Endothelial cell of umbilical vein (primary cell): Measurements from ENCODE around the gene PLCB4. TPM values are rescaled to one million over a fixed set of nuclear protein-coding genes. Genes with fewer than 3 reads are reported as not detected.
"Not testable (repeated sequence)": the region's sequence is repeated elsewhere in the genome, so short reads cannot be mapped to it uniquely, and the experiment has no call there.

Source experiments
- BruUV-seq: library from RNA; stranded (reverse); fragments of 400-500 nt; replicated peaks from 2 replicates; lab custom pipeline; 2021; lab: Mats Ljungman, UMichigan
- CTCF ChIA-PET: fragments of 300-600, 350-600 bp; sonication (Branson Sonifier 250); formaldehyde crosslinking; loops from one replicate; lab custom pipeline; 2021; ENCODE audit warnings: antibody characterized with exemption, inconsistent platforms; lab: Charles Lee
- POLR2A ChIA-PET: fragments of 300-600, 350-600 bp; sonication (Branson Sonifier 250); formaldehyde crosslinking; loops from one replicate; lab custom pipeline; 2021; ENCODE audit warnings: antibody characterized with exemption, inconsistent platforms; lab: Charles Lee
- DNase-seq: peaks from one replicate; pipeline ENCODE4 v3.0.0-alpha.2; 2011; ENCODE audit warnings: low read depth, low spot score
- FAIRE-seq: peaks from 2 replicates; lab custom pipeline; 2011; peaks lifted over from hg19 to GRCh38; lab: Jason Lieb, UNC
- H2AFZ ChIP-seq: 2 replicates; pipeline ENCODE4 v1.6.0; 2012; ENCODE audit warnings: low read depth, low read length, control low read depth, inconsistent platforms
- H3K27ac ChIP-seq: 2 replicates; pipeline ENCODE4 v1.5.1; 2011; ENCODE audit warnings: low read depth, mild to moderate bottlenecking, control low read depth, low read length, moderate library complexity; ENCODE audit not compliant: insufficient read depth
- H3K27me3 ChIP-seq, 2 experiments: 2 replicates each; pipeline versions ENCODE4 v1.6.0 to v1.6.1; 2011; ENCODE audit warnings: low read length in 2 of 2, mixed read lengths in 1 of 2; ENCODE audit not compliant: control insufficient read depth in 2 of 2, insufficient read depth in 2 of 2
- H3K36me3 ChIP-seq, 2 experiments: 2 replicates in 1 of 2; 3 replicates in 1 of 2; pipeline ENCODE4 v1.5.1; 2011; ENCODE audit warnings: low read length in 2 of 2, mild to moderate bottlenecking in 1 of 2, moderate library complexity in 1 of 2; ENCODE audit not compliant: control insufficient read depth in 2 of 2, insufficient read depth in 2 of 2; ENCODE audit errors: extremely low read depth in 1 of 2
- H3K4me1 ChIP-seq: 3 replicates; pipeline ENCODE4 v1.5.1; 2011; ENCODE audit warnings: mild to moderate bottlenecking, low read length; ENCODE audit not compliant: control insufficient read depth, insufficient read depth; ENCODE audit errors: extremely low read depth
- H3K4me2 ChIP-seq: 2 replicates; pipeline ENCODE4 v1.6.1; 2011; ENCODE audit warnings: low read length, control low read depth, mixed read lengths; ENCODE audit not compliant: insufficient read depth
- H3K4me3 ChIP-seq, 3 experiments: fragments of 200-600 bp in 1 of 3; sonication (generic), shearing (Covaris generic) in 1 of 3; replicated peaks in 1 of 3; 2 replicates each; pipeline ENCODE4 v1.5.1; 2011 to 2016; ENCODE audit warnings: control low read depth in 3 of 3, low read length in 3 of 3, mild to moderate bottlenecking in 2 of 3, inconsistent platforms in 1 of 3, low read depth in 1 of 3, moderate library complexity in 1 of 3; ENCODE audit not compliant: insufficient read depth in 1 of 3
- H3K79me2 ChIP-seq: 2 replicates; pipeline ENCODE4 v1.6.0; 2012; ENCODE audit warnings: low read length, inconsistent platforms; ENCODE audit not compliant: control insufficient read depth, insufficient read depth
- H3K9ac ChIP-seq: replicated peaks from 2 replicates; pipeline ENCODE3; 2011; ENCODE audit warnings: low read length, control low read depth; ENCODE audit not compliant: insufficient read depth; ENCODE audit errors: extremely low read depth
- H3K9me1 ChIP-seq: replicated peaks from 3 replicates; pipeline ENCODE4 v1.6.0; 2011; ENCODE audit warnings: mild to moderate bottlenecking, low read length; ENCODE audit not compliant: control insufficient read depth, insufficient read depth; ENCODE audit errors: extremely low read depth
- H3K9me3 ChIP-seq: replicated peaks from 2 replicates; pipeline ENCODE4 v1.5.1; 2012; ENCODE audit warnings: low read length, inconsistent platforms; ENCODE audit not compliant: control insufficient read depth, insufficient read depth
- H4K20me1 ChIP-seq: replicated peaks from 2 replicates; pipeline ENCODE3; 2011; ENCODE audit warnings: mild to moderate bottlenecking, low read length; ENCODE audit not compliant: control insufficient read depth, insufficient read depth; ENCODE audit errors: extremely low read depth
- JUN ChIP-seq: IDR thresholded peaks from 2 replicates; pipeline ENCODE4 v1.6.1; 2011; ENCODE audit warnings: borderline replicate concordance, low read depth; ENCODE audit not compliant: insufficient read length, insufficient read depth
- POLR2A ChIP-seq: IDR thresholded peaks from 2 replicates; pipeline ENCODE4 v1.6.1; 2012; ENCODE audit warnings: low read depth, mild to moderate bottlenecking, control low read depth, low read length
- dilution Hi-C: fragments of 300-500 bp; cut with MboI; formaldehyde crosslinking; loops from one replicate; pipeline ENCODE4 v1.15.0; 2019; ENCODE audit warnings: low sequenced_read_pairs; ENCODE audit not compliant: extremely low pct_ligation_motif_present
- intact Hi-C: fragments of 100-400 bp; cut with micrococcal nuclease; formaldehyde crosslinking; loops from one replicate; pipeline ENCODE4 v1.10.0; 2022
- polyA plus RNA-seq, 4 experiments: library from polyadenylated mRNA; depleted of rRNA in 3 of 4; stranded (reverse) in 3 of 4; unstranded in 1 of 4; fragments of >200 nt; gene quantifications; 2 replicates each; pipeline versions ENCODE4 v1.2.1 to v1.2.3, GENCODE V29; 2011 to 2012; ENCODE audit warnings: missing spikeins in 1 of 4
- total RNA-seq: library from RNA; stranded (reverse); gene quantifications from 2 replicates; pipeline ENCODE4 v1.2.3, GENCODE V29; 2021
- TF ChIP-seq, protein P1 (sequence below), 2 donors: IDR thresholded peaks; 1 replicate in 1 of 2; 2 replicates in 1 of 2; pipeline ENCODE4 v1.5.1; 2011; ENCODE audit warnings: low read length in 2 of 2, mild to moderate bottlenecking in 2 of 2, moderate library complexity in 2 of 2, control low read depth in 1 of 2, inconsistent platforms in 1 of 2, low read depth in 1 of 2; ENCODE audit not compliant: insufficient read depth in 1 of 2; ENCODE audit errors: extremely low read depth in 1 of 2

The PLCB4 gene
- total and polyA plus RNA-seq, 2 donors (not counting 3 experiments of a cell fraction or from before 2014, with no cell fraction given): 0.37 to 1.7 TPM

- dilution Hi-C loops (no loop called here), intact Hi-C loops (no loop called here)
- Histone ChIP-seq H3K4me2 (no peak overlapping the region), H3K36me3 (no peaks in the 10 kb centered on the region), H3K4me3 (no peak overlapping the region), H3K9me3 (no peaks in the 10 kb centered on the region), H3K27me3 (no peaks in the 10 kb centered on the region), H3K79me2 (no peaks in the 10 kb centered on the region), H3K4me1 (no peaks in the 10 kb centered on the region), H3K9ac (no peak overlapping the region), H3K27ac (no peak overlapping the region), H3K9me1 (no peaks in the 10 kb centered on the region), H2AFZ (no peak overlapping the region), H4K20me1 (no peaks in the 10 kb centered on the region)
- FAIRE-seq (no peak), DNase-seq (no peak)
- TF ChIP-seq, protein P1, sequence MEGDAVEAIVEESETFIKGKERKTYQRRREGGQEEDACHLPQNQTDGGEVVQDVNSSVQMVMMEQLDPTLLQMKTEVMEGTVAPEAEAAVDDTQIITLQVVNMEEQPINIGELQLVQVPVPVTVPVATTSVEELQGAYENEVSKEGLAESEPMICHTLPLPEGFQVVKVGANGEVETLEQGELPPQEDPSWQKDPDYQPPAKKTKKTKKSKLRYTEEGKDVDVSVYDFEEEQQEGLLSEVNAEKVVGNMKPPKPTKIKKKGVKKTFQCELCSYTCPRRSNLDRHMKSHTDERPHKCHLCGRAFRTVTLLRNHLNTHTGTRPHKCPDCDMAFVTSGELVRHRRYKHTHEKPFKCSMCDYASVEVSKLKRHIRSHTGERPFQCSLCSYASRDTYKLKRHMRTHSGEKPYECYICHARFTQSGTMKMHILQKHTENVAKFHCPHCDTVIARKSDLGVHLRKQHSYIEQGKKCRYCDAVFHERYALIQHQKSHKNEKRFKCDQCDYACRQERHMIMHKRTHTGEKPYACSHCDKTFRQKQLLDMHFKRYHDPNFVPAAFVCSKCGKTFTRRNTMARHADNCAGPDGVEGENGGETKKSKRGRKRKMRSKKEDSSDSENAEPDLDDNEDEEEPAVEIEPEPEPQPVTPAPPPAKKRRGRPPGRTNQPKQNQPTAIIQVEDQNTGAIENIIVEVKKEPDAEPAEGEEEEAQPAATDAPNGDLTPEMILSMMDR (IDR thresholded peaks at IDR 0.05; ENCODE audit: extremely low read depth in 1 of 2, insufficient read depth in 1 of 2, low read depth in 1 of 2, low read length in 2 of 2): no peak
- no peak for TF ChIP-seq JUN
- TF ChIP-seq POLR2A: no peak
- ChIA-PET POLR2A (no interaction called here), CTCF (no interaction called here)
- BruUV-seq: no TSS peak
Measured at GRCh38 chr20:9150679-9151078, 81.8 kb downstream of the PLCB4 start.

GRCh38 chr20:9152139-9152538, 83.3 kb downstream of the PLCB4 start:
- POLR2A ChIA-PET, H3K27me3 ChIP-seq, H3K9me3 ChIP-seq, H3K79me2 ChIP-seq, H3K4me1 ChIP-seq, BruUV-seq, H3K4me3 ChIP-seq, H2AFZ ChIP-seq, FAIRE-seq, H3K4me2 ChIP-seq, H3K27ac ChIP-seq, dilution Hi-C loops, H3K36me3 ChIP-seq, intact Hi-C loops, H4K20me1 ChIP-seq, DNase-seq, CTCF ChIA-PET, H3K9ac ChIP-seq, H3K9me1 ChIP-seq: not testable (repeated sequence)
